HG03280 (cell line): ENCODE results near the gene LDHB.
"Not testable (repeated sequence)": the region's sequence is repeated elsewhere in the genome, so short reads cannot be mapped to it uniquely, and the experiment has no call there.

ENCODE experiments used
- ATAC-seq: cut with Tn5 transposase; IDR thresholded peaks from one replicate; pipeline ENCODE4 v1.9.1; 2021; ENCODE audit warnings: mild to moderate bottlenecking, moderate library complexity; ENCODE audit not compliant: unreplicated experiment

LDHB gene

GRCh38 chr12:21662122-21662792, 4.6 kb upstream of the LDHB start:
- no peak for ATAC-seq

DNA sequence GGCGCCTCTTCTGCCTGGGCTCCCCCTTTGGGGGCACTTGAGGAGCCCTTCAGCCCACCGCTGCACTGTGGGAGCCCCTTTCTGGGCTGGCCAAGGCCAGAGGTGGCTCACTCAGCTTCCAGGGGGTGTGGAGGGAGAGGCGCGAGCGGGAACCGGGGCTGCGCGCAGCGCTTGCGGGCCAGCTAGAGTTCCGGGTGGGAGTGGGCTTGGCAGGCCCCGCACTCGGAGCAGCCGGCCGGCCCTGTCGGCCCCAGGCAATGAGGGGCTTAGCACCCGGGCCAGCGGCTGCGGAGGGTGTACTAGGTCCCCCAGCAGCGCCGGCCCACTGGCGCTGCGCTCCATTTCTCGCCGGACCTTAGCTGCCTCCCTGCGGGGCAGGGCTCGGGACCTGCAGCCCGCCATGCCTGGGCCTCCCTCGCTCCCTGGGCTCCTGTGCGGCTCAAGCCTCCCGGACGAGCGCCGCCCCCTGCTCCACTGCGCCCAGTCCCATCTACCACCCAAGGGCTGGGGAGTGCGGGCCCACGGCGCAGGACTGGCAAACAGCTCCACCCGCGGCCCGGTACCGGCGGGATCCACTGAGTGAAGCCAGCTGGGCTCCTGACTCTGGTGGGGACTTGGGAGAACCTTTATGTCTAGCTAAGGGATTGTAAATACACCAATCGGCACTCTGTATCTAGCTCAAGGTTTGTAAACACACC, 3.9 kb upstream of the LDHB start:
- not testable (repeated sequence) for ATAC-seq

GRCh38 chr12:21659383-21659782, 1.7 kb upstream of the LDHB start:
- ATAC-seq, result no peak

DNA sequence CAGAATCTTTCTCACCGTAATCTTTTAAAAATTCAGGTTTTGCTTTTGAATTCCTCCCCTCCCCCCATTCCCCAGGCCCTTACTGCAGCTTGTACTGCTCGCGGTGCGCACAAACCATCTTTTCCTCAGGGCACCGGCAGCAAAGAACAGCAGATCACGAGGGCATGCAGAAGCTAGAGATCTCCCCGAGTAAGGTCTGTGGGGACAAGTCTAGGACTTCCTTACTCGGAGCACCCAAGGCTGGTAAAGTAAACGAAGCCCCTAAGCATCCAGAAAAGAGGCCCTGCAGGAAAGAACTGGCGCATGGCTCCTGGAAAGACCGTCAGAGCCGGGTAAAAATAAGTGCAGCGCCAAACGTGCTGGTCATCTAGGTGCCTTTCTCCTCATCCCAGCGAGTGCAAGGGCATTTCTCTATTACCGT, 727 bp downstream of the LDHB start:
- peak; percentile 32 for ATAC-seq

DNA sequence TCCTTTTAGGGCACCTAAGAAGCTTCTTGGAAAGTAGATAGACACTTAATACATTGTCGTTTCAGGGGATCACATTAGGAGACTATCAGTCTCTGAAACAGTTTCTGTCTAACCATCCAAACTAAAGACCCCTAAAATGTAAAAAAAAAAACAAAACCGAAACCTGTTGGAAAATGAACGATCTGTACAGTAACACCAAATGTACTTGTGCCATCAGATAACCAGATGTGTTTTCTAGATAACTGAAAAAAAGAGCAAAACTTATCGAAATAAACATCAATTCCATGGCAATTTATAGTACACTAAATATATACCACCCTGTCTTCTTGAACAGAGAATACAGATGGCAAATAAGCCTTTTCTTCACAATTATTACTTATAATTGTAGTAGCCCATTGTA, 2.1 kb downstream of the LDHB start:
- no peak for ATAC-seq

DNA sequence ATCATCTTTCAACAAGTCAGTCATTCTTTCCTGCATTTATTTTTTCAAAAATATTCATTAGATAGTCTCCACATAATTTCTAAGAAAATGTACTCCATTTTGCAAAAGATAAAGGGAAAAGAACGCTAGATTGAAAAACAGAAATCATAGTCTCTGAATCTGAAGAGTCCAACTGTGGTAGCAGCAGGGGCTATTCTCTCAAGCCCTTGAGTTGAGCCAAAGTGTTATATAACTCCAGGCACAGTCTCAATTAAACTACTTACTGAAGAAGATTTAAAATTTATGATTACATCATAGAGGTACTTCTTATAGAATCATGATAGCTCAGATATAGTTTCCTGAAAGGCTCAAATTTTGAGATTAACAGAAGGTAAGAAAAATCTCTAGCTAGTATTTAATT, 5.8 kb downstream of the LDHB start:
- ATAC-seq, result no peak

DNA sequence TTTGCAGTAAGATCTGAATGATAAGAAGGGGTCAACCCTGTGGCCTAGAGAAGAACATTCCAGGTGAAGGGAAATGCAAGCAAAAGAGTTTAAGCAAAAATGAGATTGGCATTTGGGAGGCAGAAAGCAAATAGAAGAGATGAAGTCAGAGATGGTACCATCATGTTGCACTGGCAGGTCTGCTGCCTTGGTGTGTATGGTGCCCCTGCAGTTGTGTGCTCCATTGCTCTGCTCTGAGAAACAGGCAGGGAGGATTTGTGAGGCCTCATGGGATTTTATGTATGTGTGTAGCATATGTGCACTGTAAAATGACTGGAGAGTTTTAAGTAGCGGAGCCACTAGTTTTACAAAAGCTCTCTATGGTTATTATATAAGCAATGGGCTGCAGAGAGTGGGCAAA, 6.6 kb downstream of the LDHB start:
- ATAC-seq, result no peak

DNA sequence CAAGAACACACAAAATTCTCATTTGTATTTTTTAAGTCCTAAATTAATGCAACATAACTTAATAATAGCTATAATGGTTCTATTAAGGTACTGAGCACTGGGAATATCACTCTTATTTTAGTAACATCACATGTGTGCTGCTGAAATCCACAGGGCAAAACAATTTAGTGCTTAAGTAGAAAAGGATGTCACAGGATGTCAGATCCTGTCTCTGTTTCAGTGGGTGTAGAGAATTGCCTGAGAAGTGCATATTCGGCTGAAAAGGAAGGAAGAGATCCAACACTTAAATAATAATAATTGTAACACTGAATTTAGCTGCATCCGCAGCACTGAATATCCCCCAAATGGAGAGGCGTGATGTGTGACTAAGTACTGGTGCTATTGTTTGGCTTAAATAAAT, 8.6 kb downstream of the LDHB start:
- ATAC-seq, result no peak

GRCh38 chr12:21648378-21648777, 9.3 kb downstream of the LDHB start:
- ATAC-seq, result no peak

GRCh38 chr12:21647179-21647578, 10.5 kb downstream of the LDHB start:
- ATAC-seq, result no peak

GRCh38 chr12:21645041-21645500, 12.6 kb downstream of the LDHB start:
- not testable (repeated sequence) for ATAC-seq

DNA sequence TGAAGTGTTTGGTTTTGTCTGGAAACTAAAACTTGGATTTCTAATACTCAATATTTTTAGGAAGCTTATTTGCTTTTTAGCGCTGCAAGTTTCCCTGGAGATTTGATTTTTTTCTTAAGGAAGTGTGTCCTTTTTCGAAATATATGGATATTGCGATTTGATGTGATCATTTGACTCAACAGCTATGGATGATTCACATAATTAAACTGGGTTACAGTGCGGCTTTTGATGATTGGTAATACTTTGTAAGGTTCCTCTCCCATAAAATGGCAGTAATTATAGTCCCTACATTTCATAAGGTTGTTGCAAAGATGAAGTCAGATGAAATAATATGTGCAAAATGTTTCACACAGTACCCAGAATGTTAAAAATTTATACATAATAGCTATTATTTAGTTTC, 13.1 kb downstream of the LDHB start:
- ATAC-seq, result no peak

- no peak for ATAC-seq
Measured at GRCh38 chr12:21643758-21644157, 13.9 kb downstream of the LDHB start.

DNA sequence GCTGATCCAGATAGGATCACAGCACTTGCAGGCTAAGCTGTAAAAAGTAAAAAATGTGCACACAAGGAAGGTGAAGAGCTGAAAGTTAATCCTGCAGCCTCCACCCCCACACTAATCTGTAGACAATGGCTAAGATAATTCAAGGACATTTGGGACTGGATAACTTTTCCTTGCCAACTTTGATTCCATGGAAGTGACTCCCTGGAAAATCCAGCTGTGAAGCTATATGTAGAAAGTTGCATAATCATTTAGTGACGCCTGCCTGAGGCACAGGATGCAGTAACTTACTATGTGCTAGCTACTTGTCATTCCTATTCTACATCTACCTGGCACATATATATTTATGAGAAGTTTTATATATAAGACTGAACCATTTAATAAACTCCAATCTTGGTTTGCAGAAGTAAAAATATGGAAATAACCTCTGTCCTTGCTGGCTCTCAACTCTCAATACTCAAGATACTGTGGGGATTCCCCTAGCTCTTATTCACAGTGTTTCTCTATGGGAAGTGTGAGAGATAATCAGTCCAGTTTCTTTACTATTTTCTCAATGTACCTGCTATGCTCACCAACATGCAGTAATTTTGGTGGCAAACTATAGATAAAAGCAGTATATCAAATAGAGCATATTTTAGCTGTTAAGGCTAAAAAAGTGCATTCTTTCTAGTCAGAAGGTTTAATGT, 14.8 kb downstream of the LDHB start:
- no peak for ATAC-seq

DNA sequence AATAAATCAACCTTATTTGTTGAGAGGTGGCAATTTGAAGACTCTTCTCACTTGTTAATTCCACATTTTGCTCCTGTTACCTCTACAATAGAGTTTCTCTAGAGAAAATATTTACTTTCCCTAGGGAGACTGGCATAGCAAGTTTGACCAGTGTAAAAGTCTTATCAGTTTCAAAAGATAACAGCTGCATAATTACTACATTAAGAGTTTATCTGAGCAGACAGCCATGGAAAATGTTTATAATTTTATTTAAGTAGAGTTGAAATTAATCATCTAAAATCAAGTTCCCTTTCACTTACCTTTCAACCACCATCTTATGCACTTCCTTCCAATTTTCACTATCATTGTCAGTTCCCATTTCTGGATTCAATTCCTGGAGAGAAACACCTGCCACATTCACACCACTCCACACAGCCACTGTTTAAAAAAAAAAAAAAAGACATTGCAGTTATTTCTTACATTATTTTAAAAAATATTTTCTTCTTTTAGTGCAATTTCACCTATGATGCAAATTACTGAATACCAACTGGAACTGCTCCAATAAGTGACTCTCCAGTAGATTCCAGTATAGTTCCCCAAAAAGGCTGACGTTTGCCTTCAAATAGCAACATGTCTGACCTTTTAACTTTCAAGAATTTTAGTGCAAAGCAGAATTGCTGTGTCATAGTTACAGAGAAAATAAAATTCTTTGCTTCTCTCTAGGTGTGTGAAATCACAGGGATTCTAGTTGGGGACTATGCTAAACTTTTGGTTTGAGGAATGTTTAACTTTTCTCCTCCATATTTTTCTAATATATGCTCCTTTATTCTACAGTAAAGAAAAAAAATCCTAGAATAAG, 19.4 kb downstream of the LDHB start:
- no peak for ATAC-seq

DNA sequence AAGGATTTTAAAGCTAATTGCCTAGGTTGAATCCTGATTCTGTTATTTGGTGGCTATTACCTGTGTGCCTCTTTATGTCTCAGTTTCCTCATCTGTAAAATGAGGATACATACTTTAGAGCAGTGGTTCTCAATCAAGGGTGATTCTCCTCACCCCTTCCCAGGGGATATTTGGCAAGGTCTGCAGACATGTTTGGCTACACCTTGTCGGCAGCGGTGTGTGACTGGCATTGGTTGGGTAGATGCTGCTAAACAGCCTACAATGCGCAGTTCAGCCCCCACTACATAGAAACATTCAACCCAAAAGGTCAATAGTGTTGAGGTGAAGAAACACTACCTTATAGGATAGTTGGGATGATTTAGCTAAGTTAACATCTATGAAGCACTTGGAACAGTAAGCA, 23.4 kb downstream of the LDHB start:
- ATAC-seq, result no peak

DNA sequence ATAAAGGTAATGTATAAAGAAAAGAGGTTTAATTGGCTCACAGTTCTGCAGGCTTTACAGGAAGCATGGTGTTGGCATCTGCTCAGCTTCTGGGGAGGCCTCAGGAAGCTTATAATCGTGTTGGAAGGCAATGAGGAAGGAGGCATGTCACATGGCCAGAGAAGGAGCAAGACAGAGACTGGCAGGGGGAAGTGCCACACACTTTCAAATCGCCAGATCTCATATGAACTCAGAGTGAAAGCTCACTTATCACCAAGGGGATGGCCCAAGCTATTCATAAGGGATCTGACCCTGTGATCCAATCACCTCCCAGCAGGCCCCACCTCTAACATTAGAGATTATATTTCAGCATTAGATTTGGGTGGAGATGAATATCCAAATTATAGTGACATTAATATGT, 26.3 kb downstream of the LDHB start:
- no peak for ATAC-seq

- ATAC-seq, result no peak
Measured at GRCh38 chr12:21627924-21628323, 29.7 kb downstream of the LDHB start.

- ATAC-seq, result no peak
Measured at GRCh38 chr12:21618566-21618965, 39.1 kb downstream of the LDHB start.

GRCh38 chr12:21617030-21617429, 40.6 kb downstream of the LDHB start:
- no peak for ATAC-seq

GRCh38 chr12:21615431-21615830, 42.2 kb downstream of the LDHB start:
- ATAC-seq, result no peak
